K562 treated with DMSO at 1 percent for 12 hours (cell line): ENCODE data around the gene TEKTIP1. TPM values are rescaled to one million over a fixed set of nuclear protein-coding genes. Genes with fewer than 3 reads are reported as not detected.

ENCODE experiments used
- total RNA-seq: library from RNA; unstranded; fragments of 300-600 nt; gene quantifications from 2 replicates; pipeline ENCODE4 v1.2.3, GENCODE V29; 2022; ENCODE audit not compliant: insufficient read depth

TEKTIP1 gene
- total RNA-seq = 1.9 TPM in 1 of 2 replicates, not detected in the other

GRCh38 chr19:3538965-3539755 lies at the start of gene TEKTIP1:
Gene TEKTIP1 (plus strand): TSS chr19:3539174. CDS start chr19:3539178, 4 bp downstream.

DNA sequence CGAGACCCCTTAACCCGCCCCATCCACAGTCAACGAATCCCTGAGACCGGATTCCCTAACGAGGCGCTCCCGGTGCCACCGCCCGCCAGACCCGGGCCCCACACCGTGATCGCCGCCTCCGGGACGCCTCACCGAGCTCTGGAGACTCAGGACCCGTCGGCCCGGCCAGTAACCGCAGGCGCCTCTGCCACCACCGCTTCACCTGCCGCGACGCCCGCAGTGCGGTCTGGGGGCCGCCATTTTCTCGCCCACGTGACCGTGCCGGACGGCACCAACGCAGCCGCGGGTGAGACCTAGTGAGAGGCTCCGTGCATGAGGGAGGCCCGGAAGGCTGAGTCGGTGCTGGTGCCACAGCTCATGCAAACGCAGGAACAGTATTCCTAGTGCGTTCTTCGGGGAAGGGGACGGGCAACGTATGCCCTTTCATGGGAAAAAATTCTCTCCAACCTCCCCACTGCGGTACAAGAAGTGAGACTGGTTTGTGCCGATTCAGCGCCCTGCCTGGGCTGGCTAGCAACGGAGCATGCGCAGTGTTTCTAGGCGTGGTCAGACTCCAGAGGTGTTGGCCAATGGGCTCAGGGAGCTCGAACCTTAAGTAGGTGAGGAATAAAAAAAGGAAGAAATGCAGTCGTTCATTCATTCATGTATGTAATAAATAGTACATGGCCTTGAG lies 38.4 kb upstream of the TEKTIP1 start, which contains the start of gene DOHH:
Gene DOHH, minus strand, starts transcription at position 246 of the 673 bp plus-strand sequence. CDS start 3,860 bp downstream, outside the sequence.

GRCh38 chr19:3505598-3506383 lies 33.2 kb upstream of the TEKTIP1 start, which contains the start of gene FZR1:
Gene FZR1 (plus strand): TSS chr19:3506311. CDS start chr19:3522990, 16,679 bp downstream.

GRCh38 chr19:3557461-3558248 lies 18.7 kb downstream of the TEKTIP1 start, which contains the start of gene MFSD12:
Gene MFSD12 (minus strand): TSS chr19:3557586. CDS start chr19:3557403, 183 bp downstream.

DNA sequence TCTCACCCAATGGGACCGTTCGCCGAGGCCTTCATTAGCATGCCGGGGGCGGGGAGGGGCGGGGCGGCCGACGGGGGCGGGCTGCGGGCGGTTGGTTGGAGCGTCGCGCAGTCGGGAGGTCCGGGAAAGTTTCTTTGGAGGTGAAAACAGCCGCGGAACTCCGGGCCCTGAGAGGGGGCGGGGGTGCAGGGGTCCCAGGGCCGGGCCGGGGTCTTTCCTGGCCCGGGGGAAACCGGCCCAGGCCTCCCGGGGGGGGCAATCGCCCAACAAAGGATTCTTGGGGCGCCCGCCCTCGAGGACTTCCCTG lies 33.8 kb downstream of the TEKTIP1 start, which contains the start of gene HMG20B:
Gene HMG20B, plus strand, starts transcription at position 90 of the 307 bp plus-strand sequence. CDS start 366 bp downstream, outside the sequence.

DNA sequence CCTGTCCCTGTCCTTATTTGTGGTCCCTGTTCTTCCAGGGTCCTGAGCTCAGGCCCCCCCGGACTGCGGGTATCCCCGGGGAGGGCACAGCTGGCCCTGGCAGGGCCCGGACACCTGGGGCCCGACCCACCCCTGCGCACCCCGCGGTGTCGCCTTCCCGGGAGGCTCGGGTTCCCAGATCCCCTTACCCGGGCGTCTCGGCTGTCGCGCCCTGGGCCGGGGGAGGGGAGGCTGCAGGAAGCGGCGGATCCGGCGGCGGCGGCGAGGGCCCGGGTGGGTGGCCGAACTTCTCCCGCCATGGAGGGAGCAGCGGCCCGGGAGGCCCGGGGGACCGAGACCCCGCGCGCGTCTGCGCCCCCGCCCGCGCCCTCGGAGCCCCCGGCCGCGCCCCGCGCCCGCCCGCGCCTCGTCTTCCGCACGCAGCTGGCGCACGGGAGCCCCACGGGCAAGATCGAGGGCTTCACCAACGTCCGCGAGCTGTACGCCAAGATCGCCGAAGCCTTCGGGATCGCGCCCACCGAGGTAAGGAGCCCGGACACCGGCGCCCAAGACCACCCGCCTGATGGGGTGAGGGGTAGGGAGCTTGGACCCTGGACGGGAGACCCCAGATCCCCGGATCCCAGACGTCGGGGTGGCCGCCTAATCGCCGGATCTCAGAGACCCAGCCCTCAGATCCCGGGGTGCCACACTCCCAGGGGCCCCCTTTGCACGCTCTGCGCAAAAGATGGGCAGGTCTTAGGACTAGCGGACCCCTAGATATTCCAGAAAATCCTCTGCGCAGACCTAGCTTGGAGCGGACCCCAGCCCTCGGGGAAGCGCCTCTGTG lies 46.5 kb downstream of the TEKTIP1 start, which contains the start of gene GIPC3:
Gene GIPC3, plus strand, starts transcription at position 178 of the 826 bp plus-strand sequence. Its CDS starts 120 bp downstream, at position 298.

Other genes starting within 250 kb of the TEKTIP1 start
- 9.1 and 37.3 TPM in 2 replicates for gene NFIC, start 172.6 kb upstream of the TEKTIP1 start, total RNA-seq
- 2.0 and 3.8 TPM in 2 replicates for gene SMIM24, start 58.6 kb upstream of the TEKTIP1 start, total RNA-seq
- gene SMIM44, start 55.7 kb upstream of the TEKTIP1 start, total RNA-seq = not detected in 2 replicates
- gene DOHH, start 38.5 kb upstream of the TEKTIP1 start, total RNA-seq = 24.2 and 31.1 TPM in 2 replicates
- 23.4 and 35.5 TPM in 2 replicates for gene FZR1, start 32.9 kb upstream of the TEKTIP1 start, total RNA-seq
- 92.6 and 127 TPM in 2 replicates for gene MFSD12, start 18.4 kb downstream of the TEKTIP1 start, total RNA-seq
- 213 and 233 TPM in 2 replicates for gene HMG20B, start 33.8 kb downstream of the TEKTIP1 start, total RNA-seq
- 2.0 and 4.0 TPM in 2 replicates for gene GIPC3, start 46.3 kb downstream of the TEKTIP1 start, total RNA-seq
- 14.3 and 15.3 TPM in 2 replicates for gene TBXA2R, start 67.7 kb downstream of the TEKTIP1 start, total RNA-seq
- 26.3 and 34.3 TPM in 2 replicates for gene CACTIN, start 87.6 kb downstream of the TEKTIP1 start, total RNA-seq
- gene PIP5K1C, start 161.3 kb downstream of the TEKTIP1 start, total RNA-seq = 17.4 and 39.7 TPM in 2 replicates
- gene TJP3, start 169.2 kb downstream of the TEKTIP1 start, total RNA-seq = 4.5 and 9.5 TPM in 2 replicates
- gene APBA3, start 222.5 kb downstream of the TEKTIP1 start, total RNA-seq = 25.8 and 26.3 TPM in 2 replicates
- 32.9 and 88.5 TPM in 2 replicates for gene MRPL54, start 223.5 kb downstream of the TEKTIP1 start, total RNA-seq
- not detected in 2 replicates for gene RAX2, start 233.1 kb downstream of the TEKTIP1 start, total RNA-seq
- gene MATK, start 247.2 kb downstream of the TEKTIP1 start, total RNA-seq = 7.9 and 10.4 TPM in 2 replicates